Spleen (tissue), 11 donors: ENCODE data around the gene LMNB1. TPM values are rescaled to one million over a fixed set of nuclear protein-coding genes. Genes with fewer than 3 reads are reported as not detected.

ENCODE experiments used
- DNase-seq: peaks from one replicate; pipeline ENCODE4 v3.0.0-alpha.2; 2020
- H3K27ac ChIP-seq, 8 donors: fragments of 200-600 bp; sonication (generic) in 7 of 8; 1 replicate in 4 of 8; 2 replicates in 4 of 8; pipeline versions ENCODE4 v1.5.0 to v1.8.0; 2016 to 2021; ENCODE audit warnings: inconsistent platforms in 4 of 8, mild to moderate bottlenecking in 4 of 8, moderate library complexity in 1 of 8
- H3K27me3 ChIP-seq, 7 donors: fragments of 200-600 bp; sonication (generic) in 6 of 7; replicated peaks in 1 of 7; 1 replicate in 4 of 7; 2 replicates in 3 of 7; pipeline versions ENCODE4 v1.5.0 to v1.8.0; 2016 to 2021; ENCODE audit warnings: inconsistent platforms in 3 of 7, mild to moderate bottlenecking in 1 of 7
- H3K36me3 ChIP-seq, 6 donors: fragments of 200-600 bp; sonication (generic) in 5 of 6; 1 replicate in 4 of 6; 2 replicates in 2 of 6; pipeline versions ENCODE4 v1.5.0 to v1.8.0; 2016 to 2021; ENCODE audit warnings: inconsistent platforms in 2 of 6
- H3K4me1 ChIP-seq, 6 donors: fragments of 200-600 bp; sonication (generic) in 5 of 6; 1 replicate in 3 of 6; 2 replicates in 3 of 6; pipeline versions ENCODE4 v1.5.0 to v1.8.0; 2016 to 2021; ENCODE audit warnings: inconsistent platforms in 3 of 6
- H3K4me3 ChIP-seq, 8 donors: fragments of 200-600 bp; sonication (generic) in 7 of 8; 1 replicate in 4 of 8; 2 replicates in 4 of 8; pipeline versions ENCODE4 v1.5.0 to v1.8.0; 2016 to 2021; ENCODE audit warnings: inconsistent platforms in 4 of 8, mild to moderate bottlenecking in 4 of 8, moderate library complexity in 2 of 8
- H3K9me3 ChIP-seq, 8 donors: fragments of 200-600 bp; sonication (generic) in 7 of 8; 1 replicate in 4 of 8; 2 replicates in 4 of 8; pipeline versions ENCODE4 v1.5.0 to v1.8.0; 2016 to 2021; ENCODE audit warnings: inconsistent platforms in 4 of 8
- POLR2A ChIP-seq, 3 donors: fragments of 450-650 bp; IDR thresholded peaks; one replicate each; pipeline ENCODE4 v1.5.1; 2017; ENCODE audit warnings: antibody characterized with exemption in 3 of 3, mild to moderate bottlenecking in 1 of 3
- POLR2AphosphoS5 ChIP-seq, 3 donors: sonication (generic); formaldehyde crosslinking; IDR thresholded peaks; one replicate each; pipeline ENCODE4 v1.5.1; 2017; ENCODE audit warnings: antibody characterized with exemption in 3 of 3
- WGBS, 5 donors: extraction: QIAGEN DNeasy Blood & Tissue Kit in 3 of 5; methylation state at CpG; one replicate each; pipeline versions ENCODE4 v1.1.5 to v1.1.7; 2013 to 2018; 5-methylcytosine and 5-hydroxymethylcytosine counted together
- intact Hi-C: fragments of 100-400 bp; cut with DNase I; formaldehyde crosslinking; loops from one replicate; pipeline ENCODE4 v1.15.0; 2023; ENCODE audit warnings: low total_unique reads
- polyA plus RNA-seq, 3 donors: library from polyadenylated mRNA; stranded (reverse); fragments of 200-250 nt; gene quantifications; one replicate each; pipeline ENCODE4 v1.2.1, GENCODE V29; 2013
- total RNA-seq, 7 donors: library from RNA; depleted of rRNA in 3 of 7; stranded (reverse); fragments of >200 nt in 3 of 7; fragmentation: NEBNext Ultra II Directional in 4 of 7; extraction: Animal tissue kit (Norgen Biotek cat#: 25700) in 4 of 7; gene quantifications; one replicate each; pipeline versions ENCODE4 v1.1.0 to v1.2.1, GENCODE V29; 2016 to 2021
- TF ChIP-seq, protein P1 (sequence below), 11 experiments: fragments of 200-600 bp in 7 of 11; fragments of 450-650 bp in 4 of 11; sonication (generic) in 4 of 11; IDR thresholded peaks in 8 of 11; conservative IDR thresholded peaks in 3 of 11; 1 replicate in 7 of 11; 2 replicates in 4 of 11; pipeline versions ENCODE4 v1.4.0 to v1.8.0; 2016 to 2021; ENCODE audit warnings: antibody characterized with exemption in 11 of 11, inconsistent platforms in 4 of 11, mild to moderate bottlenecking in 1 of 11
- donor health status: healthy with polysubstance abuse.
- donor health status: DM: no; HTN: no; CAD: no; lungs with moderate emphysema.
- donor health status: DM: no; HTN: no; CAD: no.
- donor health status: Bipolar disorder and iron deficiency.
- donor health status: healthy.
- donor health status: DM: no; HTN: no; CAD: no.
- donor health status: DM: yes; HTN: yes; CAD: no.

LMNB1 gene
- total and polyA plus RNA-seq, 10 donors = 7.5 to 68.8 (median 27.8) TPM

DNA sequence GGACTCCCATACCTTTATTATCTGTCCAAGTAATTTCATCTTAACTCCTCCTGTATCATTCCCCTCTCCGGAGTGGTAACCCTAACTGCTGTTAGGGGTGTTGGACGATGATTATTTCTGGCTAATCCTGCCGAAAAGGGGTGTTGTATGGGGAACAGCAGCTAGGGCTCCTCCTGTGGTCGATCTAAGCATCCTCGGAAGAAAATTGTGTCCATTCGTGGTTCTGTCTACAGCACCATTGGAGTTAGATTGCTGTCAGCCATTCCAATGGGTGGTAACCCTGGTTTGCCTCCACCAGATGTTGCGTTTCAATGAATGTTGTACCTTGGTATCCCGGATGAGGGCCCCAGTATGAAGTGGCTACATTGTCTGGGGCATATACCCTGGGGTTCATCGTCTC is 35.6 kb upstream of the LMNB1 start:
- DNase-seq = no peak
- TF ChIP-seq POLR2A (IDR thresholded peaks at IDR 0.05) = no peak
- TF ChIP-seq POLR2AphosphoS5 (IDR thresholded peaks at IDR 0.05) = no peak
- TF ChIP-seq, protein P1, sequence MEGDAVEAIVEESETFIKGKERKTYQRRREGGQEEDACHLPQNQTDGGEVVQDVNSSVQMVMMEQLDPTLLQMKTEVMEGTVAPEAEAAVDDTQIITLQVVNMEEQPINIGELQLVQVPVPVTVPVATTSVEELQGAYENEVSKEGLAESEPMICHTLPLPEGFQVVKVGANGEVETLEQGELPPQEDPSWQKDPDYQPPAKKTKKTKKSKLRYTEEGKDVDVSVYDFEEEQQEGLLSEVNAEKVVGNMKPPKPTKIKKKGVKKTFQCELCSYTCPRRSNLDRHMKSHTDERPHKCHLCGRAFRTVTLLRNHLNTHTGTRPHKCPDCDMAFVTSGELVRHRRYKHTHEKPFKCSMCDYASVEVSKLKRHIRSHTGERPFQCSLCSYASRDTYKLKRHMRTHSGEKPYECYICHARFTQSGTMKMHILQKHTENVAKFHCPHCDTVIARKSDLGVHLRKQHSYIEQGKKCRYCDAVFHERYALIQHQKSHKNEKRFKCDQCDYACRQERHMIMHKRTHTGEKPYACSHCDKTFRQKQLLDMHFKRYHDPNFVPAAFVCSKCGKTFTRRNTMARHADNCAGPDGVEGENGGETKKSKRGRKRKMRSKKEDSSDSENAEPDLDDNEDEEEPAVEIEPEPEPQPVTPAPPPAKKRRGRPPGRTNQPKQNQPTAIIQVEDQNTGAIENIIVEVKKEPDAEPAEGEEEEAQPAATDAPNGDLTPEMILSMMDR (IDR thresholded peaks at IDR 0.05 in 8 of 11, conservative IDR thresholded peaks at IDR 0.05 in 3 of 11) = no peak
- no peaks in the 10 kb centered on the region for H3K9me3 ChIP-seq
- no peaks in the 10 kb centered on the region for H3K4me1 ChIP-seq
- no peaks in the 10 kb centered on the region for H3K27me3 ChIP-seq
- H3K36me3 ChIP-seq = no peaks in the 10 kb centered on the region
- intact Hi-C loops = no loop called here
- H3K27ac ChIP-seq = no peak overlapping the region
- no peak overlapping the region for H3K4me3 ChIP-seq
- 86 to 95% (median 94%) methylated on average over 9 of the region's 9 CpGs for WGBS, 5 donors

DNA sequence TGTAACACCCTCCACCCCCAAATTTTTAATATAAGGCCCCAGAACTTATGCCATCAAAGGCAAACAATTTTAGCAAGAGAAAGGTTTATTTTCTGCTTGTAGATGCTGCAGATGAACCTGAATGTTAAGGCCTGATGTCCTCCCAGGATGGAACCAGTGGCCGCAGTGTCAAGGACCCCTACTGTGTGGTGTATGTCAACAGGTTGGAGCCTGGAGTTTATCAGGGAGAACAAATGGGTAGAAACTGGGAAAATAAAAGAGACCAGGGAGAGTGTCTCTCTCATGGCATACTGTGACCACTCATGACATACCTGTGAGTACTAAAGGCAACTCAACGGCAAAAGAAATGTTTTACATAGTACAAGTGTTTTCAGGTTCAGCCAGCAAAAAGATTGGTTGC is 34.5 kb upstream of the LMNB1 start:
- Histone ChIP-seq H3K27ac (no peak overlapping the region), H3K4me3 (no peak overlapping the region), H3K36me3 (no peaks in the 10 kb centered on the region), H3K9me3 (no peaks in the 10 kb centered on the region), H3K27me3 (no peaks in the 10 kb centered on the region), H3K4me1 (peaks cover 0 to 1% (median 0%) of the 10 kb centered on the region in 6 donors)
- no peak for DNase-seq
- 89 to 95% (median 91%) methylated on average over 2 of the region's 2 CpGs for WGBS, 5 donors
- TF ChIP-seq, protein P1 (IDR thresholded peaks at IDR 0.05 in 8 of 11, conservative IDR thresholded peaks at IDR 0.05 in 3 of 11) = no peak
- TF ChIP-seq POLR2AphosphoS5 (IDR thresholded peaks at IDR 0.05) = no peak
- no peak for TF ChIP-seq POLR2A (IDR thresholded peaks at IDR 0.05)
- intact Hi-C loops = no loop called here

DNA sequence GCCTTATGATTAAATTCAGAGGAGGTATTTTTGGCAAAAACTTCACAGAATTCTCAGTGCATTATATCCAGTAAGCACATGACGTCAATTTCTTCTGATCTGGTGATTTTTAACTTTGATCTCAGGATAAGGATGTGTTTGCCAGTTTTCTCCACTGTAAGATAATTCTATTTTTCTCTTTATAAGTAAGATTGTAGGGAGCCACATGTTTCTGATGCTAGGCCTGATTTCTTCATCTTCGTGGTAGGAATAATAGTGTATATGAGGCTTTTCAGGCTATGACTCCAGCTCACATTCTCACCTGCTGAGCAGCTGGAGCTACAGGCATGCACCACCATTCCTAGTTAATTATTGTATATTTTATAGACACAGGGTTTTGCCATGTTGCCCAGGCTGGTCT is 32.1 kb upstream of the LMNB1 start:
- Histone ChIP-seq H3K4me3 (no peak overlapping the region), H3K9me3 (no peaks in the 10 kb centered on the region), H3K36me3 (no peaks in the 10 kb centered on the region), H3K27ac (no peak overlapping the region), H3K27me3 (no peaks in the 10 kb centered on the region), H3K4me1 (peaks cover 0 to 20% (median 15%) of the 10 kb centered on the region in 6 donors)
- intact Hi-C loops = no loop called here
- WGBS, 5 donors = 78 to 90% (median 85%) methylated on average over 2 of the region's 2 CpGs
- no peak for DNase-seq
- TF ChIP-seq, protein P1 (IDR thresholded peaks at IDR 0.05 in 8 of 11, conservative IDR thresholded peaks at IDR 0.05 in 3 of 11) = no peak
- TF ChIP-seq POLR2AphosphoS5 (IDR thresholded peaks at IDR 0.05) = no peak
- no peak for TF ChIP-seq POLR2A (IDR thresholded peaks at IDR 0.05)

DNA sequence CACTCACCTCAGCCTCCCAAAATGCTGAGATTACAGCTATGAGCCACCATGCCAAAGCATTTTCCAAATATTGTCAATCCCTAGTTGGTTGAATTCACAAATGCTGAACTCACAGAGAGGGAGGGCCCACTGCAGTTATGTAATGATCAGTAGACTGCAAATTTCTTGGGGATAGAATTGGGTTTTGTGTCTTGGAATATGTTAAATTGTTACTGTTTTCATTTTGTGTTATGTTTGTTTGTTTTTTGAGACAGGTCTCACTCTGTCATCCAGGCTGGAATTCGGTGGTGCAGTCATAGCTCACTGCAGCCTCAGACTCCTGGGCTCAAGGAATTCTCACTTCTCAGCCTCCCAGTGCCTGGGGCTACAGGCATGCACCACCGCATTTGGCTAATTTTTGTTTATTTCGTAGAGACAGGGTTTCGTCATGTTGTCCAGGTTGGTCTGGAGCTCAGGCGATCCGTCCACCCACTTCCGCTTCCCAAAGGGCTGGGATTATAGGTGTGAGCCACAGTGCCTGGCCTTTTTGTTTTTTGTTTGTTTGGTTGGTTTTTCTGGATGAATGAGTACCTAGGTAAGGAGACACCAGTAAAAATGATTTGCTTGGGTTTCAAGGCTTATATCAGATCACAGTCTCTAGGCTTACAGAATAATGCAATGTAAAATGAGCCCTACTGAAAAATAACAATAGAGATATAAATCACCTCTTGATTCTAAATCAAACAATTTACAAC is 31.5 kb upstream of the LMNB1 start:
- no peaks in the 10 kb centered on the region for H3K9me3 ChIP-seq
- no peak overlapping the region for H3K4me3 ChIP-seq
- DNase-seq = no peak
- 83 to 91% (median 88%) methylated on average over 7 of the region's 7 CpGs for WGBS, 5 donors
- peaks cover 0 to 20% (median 15%) of the 10 kb centered on the region in 6 donors for H3K4me1 ChIP-seq
- no peaks in the 10 kb centered on the region for H3K36me3 ChIP-seq
- no peaks in the 10 kb centered on the region for H3K27me3 ChIP-seq
- intact Hi-C loops = no loop called here
- H3K27ac ChIP-seq = no peak overlapping the region
- TF ChIP-seq, protein P1 (IDR thresholded peaks at IDR 0.05 in 8 of 11, conservative IDR thresholded peaks at IDR 0.05 in 3 of 11) = no peak
- TF ChIP-seq POLR2A (IDR thresholded peaks at IDR 0.05) (no peak), POLR2AphosphoS5 (IDR thresholded peaks at IDR 0.05) (no peak)
